Ascending aorta (tissue), 2 donors: ENCODE measurements around the gene IKBIP. TPM values are rescaled to one million over a fixed set of nuclear protein-coding genes. Genes with fewer than 3 reads are reported as not detected.
"Not testable (repeated sequence)": the region's sequence is repeated elsewhere in the genome, so short reads cannot be mapped to it uniquely, and the experiment has no call there.

Experiments used
- DNase-seq, 2 donors: peaks; one replicate each; pipeline ENCODE4 v3.0.0-alpha.2; 2019; ENCODE audit warnings: low spot score in 2 of 2
- H3K27ac ChIP-seq, 2 donors: fragments of 200-600 bp; sonication (generic); one replicate each; pipeline ENCODE4 v1.5.1; 2016 to 2017; ENCODE audit warnings: mild to moderate bottlenecking in 1 of 2
- H3K27me3 ChIP-seq: fragments of 200-600 bp; sonication (generic); one replicate; pipeline ENCODE4 v1.5.1; 2017
- H3K36me3 ChIP-seq, 2 donors: fragments of 200-600 bp; sonication (generic); one replicate each; pipeline ENCODE4 v1.5.1; 2016
- H3K4me1 ChIP-seq, 2 donors: fragments of 200-600 bp; sonication (generic); one replicate each; pipeline ENCODE4 v1.5.1; 2016 to 2017; ENCODE audit warnings: mild to moderate bottlenecking in 1 of 2
- H3K4me3 ChIP-seq, 2 donors: fragments of 200-600 bp; sonication (generic); one replicate each; pipeline ENCODE4 v1.5.1; 2016 to 2017; ENCODE audit warnings: mild to moderate bottlenecking in 1 of 2
- H3K9me3 ChIP-seq, 2 donors: fragments of 200-600 bp; sonication (generic); one replicate each; pipeline ENCODE4 v1.5.1; 2016
- intact Hi-C: fragments of 100-400 bp; cut with DNase I; formaldehyde crosslinking; loops from one replicate; pipeline ENCODE4 v1.15.1; 2023
- total RNA-seq: library from RNA; depleted of rRNA; stranded (reverse); fragments of >200 nt; gene quantifications from one replicate; pipeline ENCODE4 v1.1.0, GENCODE V29; 2016
- TF ChIP-seq, protein P1 (sequence below), 3 experiments: fragments of 200-600 bp in 2 of 3; fragments of 450-650 bp in 1 of 3; sonication (generic) in 2 of 3; IDR thresholded peaks; one replicate each; pipeline ENCODE4 v1.5.1; 2016 to 2019; ENCODE audit warnings: antibody characterized with exemption in 3 of 3, mild to moderate bottlenecking in 1 of 3, moderate library complexity in 1 of 3

The IKBIP gene
- total RNA-seq, 1 donor from 2014 or later: 12.3 TPM

DNA sequence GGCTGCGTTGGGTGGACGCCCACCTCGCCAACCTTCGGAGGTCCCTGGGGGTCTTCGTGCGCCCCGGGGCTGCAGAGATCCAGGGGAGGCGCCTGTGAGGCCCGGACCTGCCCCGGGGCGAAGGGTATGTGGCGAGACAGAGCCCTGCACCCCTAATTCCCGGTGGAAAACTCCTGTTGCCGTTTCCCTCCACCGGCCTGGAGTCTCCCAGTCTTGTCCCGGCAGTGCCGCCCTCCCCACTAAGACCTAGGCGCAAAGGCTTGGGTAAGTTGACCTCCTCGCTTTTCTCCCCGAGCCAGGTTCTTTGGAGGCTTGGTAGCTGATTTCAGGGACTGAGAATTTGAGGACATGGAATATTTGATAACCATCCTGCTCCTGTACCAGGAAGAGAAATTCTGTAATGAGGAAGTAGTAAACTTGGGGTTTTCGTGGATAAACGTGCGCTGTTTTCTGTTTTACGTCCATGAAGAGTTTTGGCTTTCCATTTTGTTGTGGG lies 1.0 kb upstream of the IKBIP start:
- no peaks in the 10 kb centered on the region for H3K27me3 ChIP-seq
- DNase-seq: no peak
- H3K36me3 ChIP-seq: peaks cover 14 to 22% of the 10 kb centered on the region in 2 donors
- H3K9me3 ChIP-seq: no peaks in the 10 kb centered on the region
- peak overlapping the region; percentile 72 to 85 for H3K27ac ChIP-seq
- peak overlapping the region; percentile 75 to 98 for H3K4me3 ChIP-seq
- peaks cover 3 to 7% of the 10 kb centered on the region in 2 donors for H3K4me1 ChIP-seq
- TF ChIP-seq, protein P1, sequence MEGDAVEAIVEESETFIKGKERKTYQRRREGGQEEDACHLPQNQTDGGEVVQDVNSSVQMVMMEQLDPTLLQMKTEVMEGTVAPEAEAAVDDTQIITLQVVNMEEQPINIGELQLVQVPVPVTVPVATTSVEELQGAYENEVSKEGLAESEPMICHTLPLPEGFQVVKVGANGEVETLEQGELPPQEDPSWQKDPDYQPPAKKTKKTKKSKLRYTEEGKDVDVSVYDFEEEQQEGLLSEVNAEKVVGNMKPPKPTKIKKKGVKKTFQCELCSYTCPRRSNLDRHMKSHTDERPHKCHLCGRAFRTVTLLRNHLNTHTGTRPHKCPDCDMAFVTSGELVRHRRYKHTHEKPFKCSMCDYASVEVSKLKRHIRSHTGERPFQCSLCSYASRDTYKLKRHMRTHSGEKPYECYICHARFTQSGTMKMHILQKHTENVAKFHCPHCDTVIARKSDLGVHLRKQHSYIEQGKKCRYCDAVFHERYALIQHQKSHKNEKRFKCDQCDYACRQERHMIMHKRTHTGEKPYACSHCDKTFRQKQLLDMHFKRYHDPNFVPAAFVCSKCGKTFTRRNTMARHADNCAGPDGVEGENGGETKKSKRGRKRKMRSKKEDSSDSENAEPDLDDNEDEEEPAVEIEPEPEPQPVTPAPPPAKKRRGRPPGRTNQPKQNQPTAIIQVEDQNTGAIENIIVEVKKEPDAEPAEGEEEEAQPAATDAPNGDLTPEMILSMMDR (IDR thresholded peaks at IDR 0.05): no peak
- intact Hi-C loops: loop anchor here (1.0 to 10.0 kb wide), 4 partner anchors 52 to 221 kb away; partner anchors contain the start of genes SLC25A3 and TMPO

DNA sequence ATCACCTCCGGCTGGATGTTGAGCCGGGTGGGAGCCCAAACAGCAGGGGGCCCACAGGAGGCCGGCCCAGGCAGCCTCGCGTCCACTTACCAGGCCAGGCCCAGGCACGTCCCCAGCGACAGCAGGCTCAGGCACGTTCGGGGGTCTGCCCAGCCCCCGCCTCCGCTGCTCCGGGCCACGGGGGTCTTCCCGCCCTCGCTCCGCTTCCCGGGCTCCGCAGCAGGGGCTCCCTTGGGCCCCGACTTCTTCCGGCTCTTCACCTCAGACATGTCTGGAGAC lies 216 bp downstream of the IKBIP start:
- H3K4me3 ChIP-seq: peak overlapping the region; percentile 75 to 98
- no peaks in the 10 kb centered on the region for H3K27me3 ChIP-seq
- peaks cover 2 to 11% of the 10 kb centered on the region in 2 donors for H3K36me3 ChIP-seq
- H3K27ac ChIP-seq: peak overlapping the region; percentile 72 to 85
- intact Hi-C loops: loop anchor here (2.0 to 10.0 kb wide), 2 partner anchors 130 to 220 kb away; partner anchors contain the start of gene TMPO
- H3K9me3 ChIP-seq: no peaks in the 10 kb centered on the region
- TF ChIP-seq, protein P1 (IDR thresholded peaks at IDR 0.05): no peak
- DNase-seq: no peak
- peaks cover 3 to 7% of the 10 kb centered on the region in 2 donors for H3K4me1 ChIP-seq

DNA sequence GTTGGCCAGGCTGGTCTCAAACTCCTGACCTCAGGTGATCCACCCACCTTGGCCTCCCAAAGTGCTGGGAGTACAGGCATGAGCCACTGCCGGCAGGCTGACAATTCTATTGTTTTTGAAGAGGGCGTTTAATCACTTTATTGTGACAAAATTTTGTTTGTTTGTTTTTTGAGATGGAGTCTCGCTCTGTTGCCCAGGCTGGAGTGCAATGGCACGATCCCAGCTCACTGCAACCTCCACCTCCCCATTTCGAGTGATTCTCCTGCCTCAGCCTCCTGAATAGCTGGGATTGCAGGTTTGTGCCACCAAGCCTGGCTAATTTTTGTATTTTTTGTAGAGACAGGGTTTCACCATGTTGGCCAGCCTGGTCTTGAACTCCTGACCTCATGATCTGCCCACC lies 1.8 kb downstream of the IKBIP start:
- H3K4me1 ChIP-seq, H3K27me3 ChIP-seq, H3K36me3 ChIP-seq, DNase-seq, H3K27ac ChIP-seq, H3K9me3 ChIP-seq: not testable (repeated sequence)
- intact Hi-C loops: loop anchor here (10.0 kb wide), 1 partner anchor 218 kb away; no protein-coding TSS in a partner anchor
- H3K4me3 ChIP-seq: peak overlapping the region in 1 of 2 donors; percentile 98

DNA sequence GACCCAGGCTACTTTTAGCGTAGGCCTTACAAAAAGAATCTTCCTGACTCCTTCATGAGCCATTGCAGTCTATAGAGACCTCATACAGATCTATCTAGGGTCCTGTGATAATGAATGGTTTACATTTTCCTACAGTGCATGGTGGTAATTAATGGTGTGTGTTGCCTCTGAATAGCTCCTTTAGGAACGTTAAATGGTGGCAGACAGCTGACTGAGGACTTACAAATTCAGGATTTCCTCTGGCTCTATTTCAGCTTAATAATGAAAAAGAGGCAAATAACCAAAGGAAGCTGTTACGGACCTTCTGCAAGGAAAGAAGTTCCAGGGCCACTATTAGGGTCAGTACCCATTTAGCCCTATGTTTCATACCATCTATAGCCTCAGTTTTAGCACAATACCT lies 5.1 kb downstream of the IKBIP start:
- Histone ChIP-seq H3K4me3 (no peak overlapping the region), H3K27me3 (no peaks in the 10 kb centered on the region), H3K4me1 (peaks cover 0 to 3% of the 10 kb centered on the region in 2 donors), H3K36me3 (no peaks in the 10 kb centered on the region), H3K27ac (no peak overlapping the region), H3K9me3 (no peaks in the 10 kb centered on the region)
- intact Hi-C loops: no loop called here
- no peak for DNase-seq
- TF ChIP-seq, protein P1 (IDR thresholded peaks at IDR 0.05): no peak

DNA sequence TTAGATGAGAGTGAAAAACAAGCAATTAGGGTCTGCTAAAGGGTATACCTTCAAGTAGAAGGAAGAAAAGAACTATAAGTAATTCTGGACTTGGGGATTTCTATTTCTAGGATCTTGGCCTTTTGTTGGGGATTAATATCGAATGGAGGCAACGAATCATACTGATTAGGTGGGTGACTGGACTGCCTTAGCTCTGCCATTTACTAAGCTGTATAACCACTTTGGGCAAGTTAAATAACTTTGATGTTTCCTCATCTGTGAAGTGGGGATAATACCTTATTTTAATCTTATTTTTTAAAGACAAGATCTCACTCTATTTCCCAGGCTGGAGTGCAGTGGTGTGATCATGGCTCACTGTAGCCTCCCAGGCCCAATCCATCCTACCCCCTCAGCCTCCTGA lies 6.6 kb downstream of the IKBIP start:
- Histone ChIP-seq H3K27me3 (no peaks in the 10 kb centered on the region), H3K4me3 (no peak overlapping the region), H3K4me1 (peaks cover 0 to 1% of the 10 kb centered on the region in 2 donors), H3K9me3 (no peaks in the 10 kb centered on the region), H3K36me3 (no peaks in the 10 kb centered on the region), H3K27ac (no peak overlapping the region)
- TF ChIP-seq, protein P1 (IDR thresholded peaks at IDR 0.05): no peak
- intact Hi-C loops: no loop called here
- DNase-seq: no peak

DNA sequence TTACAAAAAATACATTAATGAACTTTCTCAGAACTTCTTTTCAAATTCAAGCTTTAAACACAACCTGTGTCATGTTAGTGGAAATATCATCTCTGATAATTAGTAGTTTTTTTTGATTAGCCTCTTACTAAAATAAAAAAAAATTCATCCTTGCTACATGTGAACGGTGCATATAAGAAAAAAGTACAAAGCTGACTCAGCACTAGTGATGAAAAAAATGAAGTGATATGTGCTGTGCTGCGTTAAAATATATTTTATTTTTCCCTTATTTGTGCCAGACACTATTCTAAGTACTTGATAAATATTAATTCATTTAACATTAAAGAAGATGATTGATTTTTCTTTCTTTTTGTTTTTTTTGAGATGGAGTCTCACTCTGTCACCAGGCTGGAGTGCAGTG lies 7.5 kb downstream of the IKBIP start:
- intact Hi-C loops: no loop called here
- DNase-seq: no peak
- Histone ChIP-seq H3K4me3 (no peak overlapping the region), H3K4me1 (no peaks in the 10 kb centered on the region), H3K27ac (no peak overlapping the region), H3K9me3 (no peaks in the 10 kb centered on the region), H3K36me3 (no peaks in the 10 kb centered on the region), H3K27me3 (no peaks in the 10 kb centered on the region)
- TF ChIP-seq, protein P1 (IDR thresholded peaks at IDR 0.05): no peak
